Breast epithelium (tissue), 3 donors: Measurements from ENCODE around the gene MGAT5B.

Experiments
- POLR2A ChIP-seq: fragments of 450-650 bp; IDR thresholded peaks from one replicate; pipeline ENCODE4 v1.6.1; 2016; ENCODE audit warnings: antibody characterized with exemption, mild to moderate bottlenecking, moderate library complexity
- POLR2AphosphoS5 ChIP-seq, 3 donors: sonication (generic); formaldehyde crosslinking; IDR thresholded peaks; one replicate each; pipeline ENCODE4 v1.6.1; 2017; ENCODE audit warnings: antibody characterized with exemption in 3 of 3

DNA sequence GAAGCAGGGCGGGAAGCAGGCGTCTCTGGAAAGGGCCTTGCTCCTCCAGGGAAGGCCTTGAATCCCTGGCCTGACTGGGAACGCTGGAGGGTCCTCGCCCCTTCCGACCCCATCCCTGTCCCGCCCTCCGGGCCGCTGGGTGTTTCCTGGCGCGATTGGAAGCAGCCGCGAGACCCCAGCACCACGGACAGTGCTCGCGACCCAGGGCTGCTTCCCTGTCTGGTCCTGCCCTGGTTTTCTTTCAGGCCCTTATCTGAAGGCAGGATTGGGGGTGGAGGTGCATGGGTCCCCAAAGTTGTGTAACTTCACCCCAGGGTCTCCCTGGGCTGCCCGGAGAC lies 2.1 kb downstream of the MGAT5B start:
- TF ChIP-seq POLR2A (no peak), POLR2AphosphoS5 (IDR thresholded peaks at IDR 0.05) (no peak)
